Uterus (tissue), 4 donors: ENCODE measurements around the gene RAB3D. TPM values are rescaled to one million over a fixed set of nuclear protein-coding genes. Genes with fewer than 3 reads are reported as not detected.
A peak's percentile ranks its signal among the peaks of the same experiment; 100 is the strongest.

ENCODE experiments used
- DNase-seq, 2 donors: peaks; one replicate each; pipeline ENCODE4 v3.0.0-alpha.2; 2019 to 2020
- H3K27ac ChIP-seq, 2 donors: fragments of 200-600 bp; sonication (generic); 1 replicate in 1 of 2; 2 replicates in 1 of 2; pipeline ENCODE4 v1.5.1; 2016 to 2018
- H3K27me3 ChIP-seq, 2 donors: fragments of 200-600 bp; sonication (generic); one replicate each; pipeline ENCODE4 v1.5.1; 2018 to 2019; ENCODE audit warnings: control low read depth in 1 of 2
- H3K36me3 ChIP-seq, 2 donors: fragments of 200-600 bp; sonication (generic); one replicate each; pipeline ENCODE4 v1.5.1; 2019; ENCODE audit warnings: control low read depth in 1 of 2
- H3K4me1 ChIP-seq, 2 donors: fragments of 200-600 bp; sonication (generic); one replicate each; pipeline ENCODE4 v1.5.1; 2018 to 2019; ENCODE audit warnings: control low read depth in 1 of 2
- H3K4me3 ChIP-seq, 2 donors: fragments of 200-600 bp; sonication (generic); 1 replicate in 1 of 2; 2 replicates in 1 of 2; pipeline ENCODE4 v1.5.1; 2018 to 2019; ENCODE audit warnings: mild to moderate bottlenecking in 1 of 2
- H3K9me3 ChIP-seq, 2 donors: fragments of 200-600 bp; sonication (generic); one replicate each; pipeline ENCODE4 v1.5.1; 2019; ENCODE audit warnings: control low read depth in 1 of 2
- CTCF ChIP-seq, 4 experiments: fragments of 200-600 bp in 2 of 4; fragments of 450-650 bp in 2 of 4; sonication (generic) in 2 of 4; IDR thresholded peaks; one replicate each; pipeline ENCODE4 v1.5.1; 2016 to 2019; ENCODE audit warnings: antibody characterized with exemption in 4 of 4, mild to moderate bottlenecking in 2 of 4, moderate library complexity in 1 of 4
- POLR2A ChIP-seq, 2 donors: fragments of 450-650 bp; IDR thresholded peaks; one replicate each; pipeline ENCODE4 v1.6.1; 2016; ENCODE audit warnings: antibody characterized with exemption in 2 of 2, mild to moderate bottlenecking in 1 of 2, moderate library complexity in 1 of 2
- intact Hi-C: fragments of 100-400 bp; cut with DNase I; formaldehyde crosslinking; loops from one replicate; pipeline ENCODE4 v1.15.1; 2023; ENCODE audit warnings: low total_unique reads
- total RNA-seq, 4 donors: library from RNA; depleted of rRNA in 3 of 4; stranded (reverse); fragments of >200 nt in 3 of 4; gene quantifications; one replicate each; pipeline versions ENCODE4 v1.1.0 to v1.2.4, GENCODE V29; 2014 to 2023
- donor health status: DM: yes; HTN: yes; CAD: no.

RAB3D gene
- total RNA-seq, 4 donors from 2014 or later, result 14.3 to 61.6 (median 25.7) TPM

GRCh38 chr19:11374433-11375142 is 35.1 kb upstream of the RAB3D start, which contains the start of gene SWSAP1:
SWSAP1 (plus strand) TSS chr19:11374666; CDS start chr19:11374681, 15 bp downstream.
- H3K27me3 ChIP-seq, result no peaks in the 10 kb centered on the region
- peak within 1 kb of the TSS; percentile 74 to 75 for H3K4me3 ChIP-seq
- peaks cover 9 to 12% of the 10 kb centered on the region in 2 donors for H3K4me1 ChIP-seq
- peak; percentile 98 to 99 for DNase-seq
- H3K36me3 ChIP-seq, result no peaks in the 10 kb centered on the region
- peak within 1 kb of the TSS; percentile 93 to 98 for H3K27ac ChIP-seq
- intact Hi-C loops, result no loop called here
- no peaks in the 10 kb centered on the region for H3K9me3 ChIP-seq
- TF ChIP-seq POLR2A (IDR thresholded peaks at IDR 0.05), result peak in 1 of 2 donors; percentile 55
- TF ChIP-seq CTCF (IDR thresholded peaks at IDR 0.05), result peak in 1 of 4 experiments; percentile 1

- Histone ChIP-seq H3K27me3 (no peaks in the 10 kb centered on the region), H3K27ac (peak overlapping the region; percentile 93 to 98), H3K36me3 (no peaks in the 10 kb centered on the region), H3K4me3 (peak overlapping the region; percentile 74 to 75), H3K4me1 (peaks cover 9 to 12% of the 10 kb centered on the region in 2 donors), H3K9me3 (no peaks in the 10 kb centered on the region)
- no peak for TF ChIP-seq POLR2A (IDR thresholded peaks at IDR 0.05)
- TF ChIP-seq CTCF (IDR thresholded peaks at IDR 0.05), result no peak
- DNase-seq, result no peak
- intact Hi-C loops, result no loop called here
Observed at GRCh38 chr19:11373885-11374432, 34.5 kb upstream of the RAB3D start.

- TF ChIP-seq CTCF (IDR thresholded peaks at IDR 0.05) (no peak), POLR2A (IDR thresholded peaks at IDR 0.05) (no peak)
- Histone ChIP-seq H3K36me3 (no peaks in the 10 kb centered on the region), H3K9me3 (no peaks in the 10 kb centered on the region), H3K4me1 (peaks cover 9 to 12% of the 10 kb centered on the region in 2 donors), H3K27me3 (no peaks in the 10 kb centered on the region), H3K4me3 (no peak overlapping the region), H3K27ac (no peak overlapping the region)
- intact Hi-C loops, result no loop called here
- no peak for DNase-seq
Observed at GRCh38 chr19:11373166-11373884, 33.9 kb upstream of the RAB3D start.

GRCh38 chr19:11370744-11371143 is 31.3 kb upstream of the RAB3D start:
- H3K27ac ChIP-seq, result no peak overlapping the region
- intact Hi-C loops, result no loop called here
- no peak for TF ChIP-seq POLR2A (IDR thresholded peaks at IDR 0.05)
- TF ChIP-seq CTCF (IDR thresholded peaks at IDR 0.05), result no peak
- H3K4me3 ChIP-seq, result no peak overlapping the region
- no peak for DNase-seq
- no peaks in the 10 kb centered on the region for H3K27me3 ChIP-seq
- H3K36me3 ChIP-seq, result no peaks in the 10 kb centered on the region
- H3K9me3 ChIP-seq, result no peaks in the 10 kb centered on the region
- peaks cover 0 to 3% of the 10 kb centered on the region in 2 donors for H3K4me1 ChIP-seq

- Histone ChIP-seq H3K4me1 (no peaks in the 10 kb centered on the region), H3K9me3 (no peaks in the 10 kb centered on the region), H3K4me3 (no peak overlapping the region), H3K36me3 (no peaks in the 10 kb centered on the region), H3K27me3 (no peaks in the 10 kb centered on the region), H3K27ac (no peak overlapping the region)
- intact Hi-C loops, result no loop called here
- TF ChIP-seq CTCF (IDR thresholded peaks at IDR 0.05) (no peak), POLR2A (IDR thresholded peaks at IDR 0.05) (no peak)
- no peak for DNase-seq
Observed at GRCh38 chr19:11367528-11367927, 28.1 kb upstream of the RAB3D start.
